ENCODE measurements around the gene LKAAEAR1.

GRCh38 chr20:64091770-64092169 lies 7.6 kb upstream of the LKAAEAR1 start:
- no peak for TF ChIP-seq CBX2 (IDR thresholded peaks at IDR 0.05; ENCODE audit: borderline replicate concordance, low read depth)
- no peak for TF ChIP-seq CTCF (IDR thresholded peaks at IDR 0.05)
- no peak for TF ChIP-seq REST (IDR thresholded peaks at IDR 0.05)
- no peak for TF ChIP-seq ZSCAN20 (CRISPR knock-in tag; IDR thresholded peaks at IDR 0.05)
- TF ChIP-seq EP300 (IDR thresholded peaks at IDR 0.05), result no peak
- no peak for TF ChIP-seq PBX3 (IDR thresholded peaks at IDR 0.05)
- no peak for TF ChIP-seq CEBPB (IDR thresholded peaks at IDR 0.05)
- no peak for TF ChIP-seq JUNB (IDR thresholded peaks at IDR 0.05)
- no peak for TF ChIP-seq USF2 (IDR thresholded peaks at IDR 0.05)
- no peak for TF ChIP-seq RFX5 (IDR thresholded peaks at IDR 0.05)
- TF ChIP-seq POLR2A (IDR thresholded peaks at IDR 0.05; ENCODE audit: low read length), result no peak
- TF ChIP-seq HMGXB4 (CRISPR knock-in tag; IDR thresholded peaks at IDR 0.05; ENCODE audit: borderline replicate concordance), result no peak

Data from A549 (cell line).